Ovary (tissue), 3 donors: ENCODE results near the gene SERPINI1.

Source experiments
- POLR2A ChIP-seq: fragments of 450-650 bp; IDR thresholded peaks from one replicate; pipeline ENCODE4 v1.6.1; 2017; ENCODE audit warnings: antibody characterized with exemption, mild to moderate bottlenecking, moderate library complexity
- TF ChIP-seq, protein P1 (sequence below), 3 donors: fragments of 450-650 bp in 2 of 3; fragments of 200-600 bp in 1 of 3; IDR thresholded peaks; one replicate each; pipeline versions ENCODE4 v1.5.1 to v1.8.0; 2016 to 2022; ENCODE audit warnings: antibody characterized with exemption in 3 of 3, mild to moderate bottlenecking in 1 of 3
- donor health status: DM: no; HTN: no; CAD: no.

DNA sequence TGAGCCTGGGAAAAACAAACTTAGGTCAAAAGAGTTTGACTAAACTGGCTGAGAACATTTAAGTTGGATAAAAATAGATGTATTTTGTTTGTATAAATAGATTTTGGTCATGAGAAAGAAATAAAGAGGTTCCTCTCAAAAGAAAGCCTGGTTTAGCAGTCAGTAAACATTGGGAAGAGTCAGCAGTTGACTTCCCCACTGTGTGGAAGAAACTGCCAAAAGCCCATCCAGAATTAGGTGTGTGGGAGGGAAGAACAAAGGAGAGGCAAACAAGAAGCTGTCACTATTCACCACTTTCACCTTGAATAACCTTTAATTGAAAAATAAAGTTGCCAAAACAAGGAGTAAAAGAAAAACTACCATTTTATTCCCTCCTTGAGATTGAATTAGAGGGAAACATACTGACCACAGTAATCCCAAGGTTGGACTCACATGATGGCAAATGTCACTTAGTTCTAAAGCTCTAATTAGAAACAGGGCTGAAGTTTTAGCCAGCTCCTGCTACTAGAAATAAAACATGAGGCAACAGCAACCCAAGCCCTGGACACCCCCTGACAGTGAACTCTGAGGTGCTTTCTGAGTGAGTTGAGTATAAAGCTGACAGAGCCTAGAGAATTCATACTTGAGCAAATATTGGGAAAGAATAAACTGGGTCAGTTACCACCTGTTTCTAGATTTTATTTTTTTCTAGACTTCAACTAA lies 139.3 kb downstream of the SERPINI1 start:
- TF ChIP-seq POLR2A, result no peak
- TF ChIP-seq, protein P1, sequence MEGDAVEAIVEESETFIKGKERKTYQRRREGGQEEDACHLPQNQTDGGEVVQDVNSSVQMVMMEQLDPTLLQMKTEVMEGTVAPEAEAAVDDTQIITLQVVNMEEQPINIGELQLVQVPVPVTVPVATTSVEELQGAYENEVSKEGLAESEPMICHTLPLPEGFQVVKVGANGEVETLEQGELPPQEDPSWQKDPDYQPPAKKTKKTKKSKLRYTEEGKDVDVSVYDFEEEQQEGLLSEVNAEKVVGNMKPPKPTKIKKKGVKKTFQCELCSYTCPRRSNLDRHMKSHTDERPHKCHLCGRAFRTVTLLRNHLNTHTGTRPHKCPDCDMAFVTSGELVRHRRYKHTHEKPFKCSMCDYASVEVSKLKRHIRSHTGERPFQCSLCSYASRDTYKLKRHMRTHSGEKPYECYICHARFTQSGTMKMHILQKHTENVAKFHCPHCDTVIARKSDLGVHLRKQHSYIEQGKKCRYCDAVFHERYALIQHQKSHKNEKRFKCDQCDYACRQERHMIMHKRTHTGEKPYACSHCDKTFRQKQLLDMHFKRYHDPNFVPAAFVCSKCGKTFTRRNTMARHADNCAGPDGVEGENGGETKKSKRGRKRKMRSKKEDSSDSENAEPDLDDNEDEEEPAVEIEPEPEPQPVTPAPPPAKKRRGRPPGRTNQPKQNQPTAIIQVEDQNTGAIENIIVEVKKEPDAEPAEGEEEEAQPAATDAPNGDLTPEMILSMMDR (IDR thresholded peaks at IDR 0.05), result no peak
